Germinal center (tissue), 1 donor: Measurements from ENCODE around the gene SLC10A7.

Source experiments
- DNase-seq: peaks from one replicate; pipeline ENCODE4 v3.0.0; 2012; ENCODE audit warnings: mixed read lengths, low spot score

The SLC10A7 gene

GRCh38 chr4:146256328-146256727 lies 265.4 kb downstream of the SLC10A7 start:
- no peak for DNase-seq

GRCh38 chr4:146255874-146256273 lies 265.9 kb downstream of the SLC10A7 start:
- DNase-seq: no peak

GRCh38 chr4:146255463-146255862 lies 266.3 kb downstream of the SLC10A7 start:
- DNase-seq: no peak

GRCh38 chr4:146252969-146253611 lies 268.6 kb downstream of the SLC10A7 start:
- no peak for DNase-seq

- DNase-seq: no peak
These were observed 274.4 kb downstream of the SLC10A7 start for GRCh38 chr4:146247356-146247755.

GRCh38 chr4:146246381-146246780 lies 275.4 kb downstream of the SLC10A7 start:
- DNase-seq: no peak

GRCh38 chr4:146245850-146246249 lies 275.9 kb downstream of the SLC10A7 start:
- DNase-seq: no peak

- DNase-seq: no peak
These were observed 276.5 kb downstream of the SLC10A7 start for GRCh38 chr4:146245246-146245645.

- DNase-seq: no peak
These were observed 277.2 kb downstream of the SLC10A7 start for GRCh38 chr4:146244496-146244895.

- no peak for DNase-seq
These were observed 277.9 kb downstream of the SLC10A7 start for GRCh38 chr4:146243883-146244277.

GRCh38 chr4:146243141-146243882 lies 278.4 kb downstream of the SLC10A7 start:
- DNase-seq: peak; percentile 74

- DNase-seq: no peak
These were observed 283.6 kb downstream of the SLC10A7 start for GRCh38 chr4:146238107-146238506.

GRCh38 chr4:146237092-146237491 lies 284.6 kb downstream of the SLC10A7 start:
- no peak for DNase-seq

GRCh38 chr4:146236216-146236615 lies 285.5 kb downstream of the SLC10A7 start:
- no peak for DNase-seq

- DNase-seq: no peak
These were observed 286.0 kb downstream of the SLC10A7 start for GRCh38 chr4:146235654-146236177.

- DNase-seq: no peak
These were observed 289.5 kb downstream of the SLC10A7 start for GRCh38 chr4:146232131-146232722.

GRCh38 chr4:146229406-146229805 lies 292.3 kb downstream of the SLC10A7 start:
- no peak for DNase-seq

GRCh38 chr4:146224326-146224966 lies 297.3 kb downstream of the SLC10A7 start:
- DNase-seq: no peak

- no peak for DNase-seq
These were observed 299.4 kb downstream of the SLC10A7 start for GRCh38 chr4:146222313-146222712.

- no peak for DNase-seq
These were observed 307.5 kb downstream of the SLC10A7 start, which contains the start of gene REELD1 for GRCh38 chr4:146214238-146214637. Gene REELD1 (plus strand): TSS chr4:146214538. CDS start chr4:146216953, 2,415 bp downstream.

- DNase-seq: no peak
These were observed 309.0 kb downstream of the SLC10A7 start for GRCh38 chr4:146212781-146213180.

- no peak for DNase-seq
These were observed 310.3 kb downstream of the SLC10A7 start for GRCh38 chr4:146211440-146211839.
